ENCODE results near the gene SAPCD1.

The SAPCD1 gene

GRCh38 chr6:31750411-31751022 lies 11.9 kb upstream of the SAPCD1 start:
- Histone ChIP-seq H3K4me1 (ENCODE audit: insufficient read depth, low read length) (no peaks in the 10 kb centered on the region), H3K27me3 (ENCODE audit: insufficient read depth, low read length) (no peaks in the 10 kb centered on the region), H3K4me3 (ENCODE audit: low read length) (no peak overlapping the region), H3K9me3 (ENCODE audit: low read length) (no peaks in the 10 kb centered on the region), H2AFZ (ENCODE audit: low read depth, low read length) (no peak overlapping the region), H3K36me3 (ENCODE audit: insufficient read depth, low read length) (peaks cover 32% of the 10 kb centered on the region)

- Histone ChIP-seq H3K4me3 (ENCODE audit: low read length) (no peak overlapping the region), H3K4me1 (ENCODE audit: insufficient read depth, low read length) (no peaks in the 10 kb centered on the region), H3K27me3 (ENCODE audit: insufficient read depth, low read length) (no peaks in the 10 kb centered on the region), H2AFZ (ENCODE audit: low read depth, low read length) (no peak overlapping the region), H3K36me3 (ENCODE audit: insufficient read depth, low read length) (peaks cover 20% of the 10 kb centered on the region), H3K9me3 (ENCODE audit: low read length) (no peaks in the 10 kb centered on the region)
Measured at GRCh38 chr6:31752739-31753319, 9.6 kb upstream of the SAPCD1 start.

GRCh38 chr6:31758281-31758680 lies 4.2 kb upstream of the SAPCD1 start:
- H2AFZ ChIP-seq (ENCODE audit: low read depth, low read length), result no peak overlapping the region
- H3K4me1 ChIP-seq (ENCODE audit: insufficient read depth, low read length), result peaks cover 8% of the 10 kb centered on the region
- H3K27me3 ChIP-seq (ENCODE audit: insufficient read depth, low read length), result no peaks in the 10 kb centered on the region
- H3K9me3 ChIP-seq (ENCODE audit: low read length), result no peaks in the 10 kb centered on the region
- no peak overlapping the region for H3K4me3 ChIP-seq (ENCODE audit: low read length)
- peaks cover 45% of the 10 kb centered on the region for H3K36me3 ChIP-seq (ENCODE audit: insufficient read depth, low read length)

GRCh38 chr6:31760790-31761189 lies 1.7 kb upstream of the SAPCD1 start:
- peaks cover 48% of the 10 kb centered on the region for H3K36me3 ChIP-seq (ENCODE audit: insufficient read depth, low read length)
- no peak overlapping the region for H2AFZ ChIP-seq (ENCODE audit: low read depth, low read length)
- peaks cover 19% of the 10 kb centered on the region for H3K4me1 ChIP-seq (ENCODE audit: insufficient read depth, low read length)
- no peak overlapping the region for H3K4me3 ChIP-seq (ENCODE audit: low read length)
- no peaks in the 10 kb centered on the region for H3K9me3 ChIP-seq (ENCODE audit: low read length)
- H3K27me3 ChIP-seq (ENCODE audit: insufficient read depth, low read length), result no peaks in the 10 kb centered on the region

GRCh38 chr6:31761343-31761742 lies 1.1 kb upstream of the SAPCD1 start:
- peaks cover 19% of the 10 kb centered on the region for H3K4me1 ChIP-seq (ENCODE audit: insufficient read depth, low read length)
- H3K36me3 ChIP-seq (ENCODE audit: insufficient read depth, low read length), result peaks cover 48% of the 10 kb centered on the region
- H3K4me3 ChIP-seq (ENCODE audit: low read length), result no peak overlapping the region
- no peaks in the 10 kb centered on the region for H3K27me3 ChIP-seq (ENCODE audit: insufficient read depth, low read length)
- H3K9me3 ChIP-seq (ENCODE audit: low read length), result no peaks in the 10 kb centered on the region
- no peak overlapping the region for H2AFZ ChIP-seq (ENCODE audit: low read depth, low read length)

GRCh38 chr6:31762878-31763618 lies 592 bp downstream of the SAPCD1 start:
- Histone ChIP-seq H3K36me3 (ENCODE audit: insufficient read depth, low read length) (peaks cover 47% of the 10 kb centered on the region), H3K4me1 (ENCODE audit: insufficient read depth, low read length) (peaks cover 19% of the 10 kb centered on the region), H3K4me3 (ENCODE audit: low read length) (no peak overlapping the region), H3K27me3 (ENCODE audit: insufficient read depth, low read length) (no peaks in the 10 kb centered on the region), H3K9me3 (ENCODE audit: low read length) (no peaks in the 10 kb centered on the region), H2AFZ (ENCODE audit: low read depth, low read length) (no peak overlapping the region)

- Histone ChIP-seq H3K27me3 (ENCODE audit: insufficient read depth, low read length) (no peaks in the 10 kb centered on the region), H3K9me3 (ENCODE audit: low read length) (no peaks in the 10 kb centered on the region), H2AFZ (ENCODE audit: low read depth, low read length) (no peak overlapping the region), H3K4me3 (ENCODE audit: low read length) (no peak overlapping the region), H3K4me1 (ENCODE audit: insufficient read depth, low read length) (peaks cover 19% of the 10 kb centered on the region), H3K36me3 (ENCODE audit: insufficient read depth, low read length) (peaks cover 42% of the 10 kb centered on the region)
Measured at GRCh38 chr6:31763619-31763940, 1.1 kb downstream of the SAPCD1 start.

GRCh38 chr6:31764198-31764597 lies 1.7 kb downstream of the SAPCD1 start:
- Histone ChIP-seq H3K36me3 (ENCODE audit: insufficient read depth, low read length) (peaks cover 36% of the 10 kb centered on the region), H2AFZ (ENCODE audit: low read depth, low read length) (no peak overlapping the region), H3K9me3 (ENCODE audit: low read length) (no peaks in the 10 kb centered on the region), H3K4me3 (ENCODE audit: low read length) (no peak overlapping the region), H3K4me1 (ENCODE audit: insufficient read depth, low read length) (peaks cover 19% of the 10 kb centered on the region), H3K27me3 (ENCODE audit: insufficient read depth, low read length) (no peaks in the 10 kb centered on the region)

- H3K27me3 ChIP-seq (ENCODE audit: insufficient read depth, low read length), result no peaks in the 10 kb centered on the region
- no peaks in the 10 kb centered on the region for H3K9me3 ChIP-seq (ENCODE audit: low read length)
- peaks cover 19% of the 10 kb centered on the region for H3K4me1 ChIP-seq (ENCODE audit: insufficient read depth, low read length)
- H3K4me3 ChIP-seq (ENCODE audit: low read length), result no peak overlapping the region
- no peak overlapping the region for H2AFZ ChIP-seq (ENCODE audit: low read depth, low read length)
- H3K36me3 ChIP-seq (ENCODE audit: insufficient read depth, low read length), result peaks cover 23% of the 10 kb centered on the region
Measured at GRCh38 chr6:31765559-31765909, 3.1 kb downstream of the SAPCD1 start.

- Histone ChIP-seq H2AFZ (ENCODE audit: low read depth, low read length) (no peak overlapping the region), H3K4me3 (ENCODE audit: low read length) (no peak overlapping the region), H3K36me3 (ENCODE audit: insufficient read depth, low read length) (peaks cover 17% of the 10 kb centered on the region), H3K27me3 (ENCODE audit: insufficient read depth, low read length) (no peaks in the 10 kb centered on the region), H3K9me3 (ENCODE audit: low read length) (no peaks in the 10 kb centered on the region), H3K4me1 (ENCODE audit: insufficient read depth, low read length) (peaks cover 19% of the 10 kb centered on the region)
Measured at GRCh38 chr6:31765910-31766794, 3.7 kb downstream of the SAPCD1 start.

- H3K4me3 ChIP-seq (ENCODE audit: low read length), result no peak overlapping the region
- no peaks in the 10 kb centered on the region for H3K9me3 ChIP-seq (ENCODE audit: low read length)
- peaks cover 7% of the 10 kb centered on the region for H3K36me3 ChIP-seq (ENCODE audit: insufficient read depth, low read length)
- no peak overlapping the region for H2AFZ ChIP-seq (ENCODE audit: low read depth, low read length)
- no peaks in the 10 kb centered on the region for H3K27me3 ChIP-seq (ENCODE audit: insufficient read depth, low read length)
- peaks cover 19% of the 10 kb centered on the region for H3K4me1 ChIP-seq (ENCODE audit: insufficient read depth, low read length)
Measured at GRCh38 chr6:31767096-31767645, 4.7 kb downstream of the SAPCD1 start.

- Histone ChIP-seq H3K4me3 (ENCODE audit: low read length) (no peak overlapping the region), H3K27me3 (ENCODE audit: insufficient read depth, low read length) (no peaks in the 10 kb centered on the region), H3K36me3 (ENCODE audit: insufficient read depth, low read length) (peaks cover 5% of the 10 kb centered on the region), H2AFZ (ENCODE audit: low read depth, low read length) (no peak overlapping the region), H3K4me1 (ENCODE audit: insufficient read depth, low read length) (peaks cover 8% of the 10 kb centered on the region), H3K9me3 (ENCODE audit: low read length) (no peaks in the 10 kb centered on the region)
Measured at GRCh38 chr6:31768363-31769257, 6.2 kb downstream of the SAPCD1 start.
